Measurements from ENCODE around the gene ZNF330.

DNA sequence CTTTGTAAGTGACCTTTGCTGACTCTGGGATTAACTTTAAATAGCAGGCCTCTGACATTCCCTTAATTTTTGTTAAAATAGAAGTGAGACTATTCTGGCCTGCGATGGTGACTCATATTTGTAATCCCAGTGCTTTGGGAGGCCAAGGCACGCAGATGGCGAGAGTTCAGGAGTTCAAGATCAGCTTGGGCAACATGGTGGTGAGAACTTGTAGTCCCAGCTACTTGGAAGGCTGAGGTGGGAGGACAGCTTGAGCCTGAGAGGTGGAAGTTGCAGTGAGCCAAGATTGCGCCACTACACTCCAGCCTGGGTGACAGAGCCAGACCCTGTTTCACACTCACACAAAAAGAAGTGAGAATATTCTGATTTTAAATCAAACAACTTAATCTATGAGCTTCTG is 27.3 kb downstream of the ZNF330 start:
- no peak for TF ChIP-seq POLR2AphosphoS5 (IDR thresholded peaks at IDR 0.05; ENCODE audit: low read depth, low read length)
- TF ChIP-seq RAD21 (IDR thresholded peaks at IDR 0.05; ENCODE audit: low read length): no peak
- TF ChIP-seq, protein P1, sequence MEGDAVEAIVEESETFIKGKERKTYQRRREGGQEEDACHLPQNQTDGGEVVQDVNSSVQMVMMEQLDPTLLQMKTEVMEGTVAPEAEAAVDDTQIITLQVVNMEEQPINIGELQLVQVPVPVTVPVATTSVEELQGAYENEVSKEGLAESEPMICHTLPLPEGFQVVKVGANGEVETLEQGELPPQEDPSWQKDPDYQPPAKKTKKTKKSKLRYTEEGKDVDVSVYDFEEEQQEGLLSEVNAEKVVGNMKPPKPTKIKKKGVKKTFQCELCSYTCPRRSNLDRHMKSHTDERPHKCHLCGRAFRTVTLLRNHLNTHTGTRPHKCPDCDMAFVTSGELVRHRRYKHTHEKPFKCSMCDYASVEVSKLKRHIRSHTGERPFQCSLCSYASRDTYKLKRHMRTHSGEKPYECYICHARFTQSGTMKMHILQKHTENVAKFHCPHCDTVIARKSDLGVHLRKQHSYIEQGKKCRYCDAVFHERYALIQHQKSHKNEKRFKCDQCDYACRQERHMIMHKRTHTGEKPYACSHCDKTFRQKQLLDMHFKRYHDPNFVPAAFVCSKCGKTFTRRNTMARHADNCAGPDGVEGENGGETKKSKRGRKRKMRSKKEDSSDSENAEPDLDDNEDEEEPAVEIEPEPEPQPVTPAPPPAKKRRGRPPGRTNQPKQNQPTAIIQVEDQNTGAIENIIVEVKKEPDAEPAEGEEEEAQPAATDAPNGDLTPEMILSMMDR (IDR thresholded peaks at IDR 0.05): no peak
- TF ChIP-seq, protein P2, sequence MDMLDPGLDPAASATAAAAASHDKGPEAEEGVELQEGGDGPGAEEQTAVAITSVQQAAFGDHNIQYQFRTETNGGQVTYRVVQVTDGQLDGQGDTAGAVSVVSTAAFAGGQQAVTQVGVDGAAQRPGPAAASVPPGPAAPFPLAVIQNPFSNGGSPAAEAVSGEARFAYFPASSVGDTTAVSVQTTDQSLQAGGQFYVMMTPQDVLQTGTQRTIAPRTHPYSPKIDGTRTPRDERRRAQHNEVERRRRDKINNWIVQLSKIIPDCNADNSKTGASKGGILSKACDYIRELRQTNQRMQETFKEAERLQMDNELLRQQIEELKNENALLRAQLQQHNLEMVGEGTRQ (IDR thresholded peaks at IDR 0.05; ENCODE audit: borderline replicate concordance, low read depth, low read length): no peak
- no peak for TF ChIP-seq FOXM1 (IDR thresholded peaks at IDR 0.05; ENCODE audit: low read depth)
- TF ChIP-seq, protein P3, sequence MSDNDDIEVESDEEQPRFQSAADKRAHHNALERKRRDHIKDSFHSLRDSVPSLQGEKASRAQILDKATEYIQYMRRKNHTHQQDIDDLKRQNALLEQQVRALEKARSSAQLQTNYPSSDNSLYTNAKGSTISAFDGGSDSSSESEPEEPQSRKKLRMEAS (IDR thresholded peaks at IDR 0.05; ENCODE audit: low read depth): no peak
- no peak for TF ChIP-seq GABPA (IDR thresholded peaks at IDR 0.05; ENCODE audit: low read depth)
- no peak for TF ChIP-seq REST (IDR thresholded peaks at IDR 0.05; ENCODE audit: low read depth, low read length)
